Activated CD8-positive, alpha-beta memory T cell treated with anti-CD3 and anti-CD28 coated beads for 4 hours (primary cell): Measurements from ENCODE around the gene CHADL.
A peak's percentile ranks its signal among the peaks of the same experiment; 100 is the strongest.
"Not testable (repeated sequence)": the region's sequence is repeated elsewhere in the genome, so short reads cannot be mapped to it uniquely, and the experiment has no call there.

Source experiments
- DNase-seq, 2 donors: peaks; one replicate each; pipeline ENCODE4 v3.0.0-alpha.2; 2020; ENCODE audit warnings: low read depth in 2 of 2

The CHADL gene

GRCh38 chr22:41240377-41241132, at the start of gene CHADL:
TSS of gene CHADL (minus strand) at chr22:41240931. CDS start at chr22:41240881, 50 bp downstream.
- DNase-seq = no peak

GRCh38 chr22:41289671-41290070, 48.9 kb upstream of the CHADL start:
- DNase-seq = no peak

GRCh38 chr22:41288245-41288946, 47.7 kb upstream of the CHADL start:
- DNase-seq = no peak

- DNase-seq = peak in 1 of 2 donors; percentile 13
Observed at GRCh38 chr22:41286639-41287091, 45.9 kb upstream of the CHADL start.

GRCh38 chr22:41285820-41286638, 45.3 kb upstream of the CHADL start, which contains the start of gene RANGAP1:
TSS of gene RANGAP1 (minus strand) at chr22:41286187. CDS start at chr22:41281044, 5,143 bp downstream.
- DNase-seq = peak; percentile 95 to 96

GRCh38 chr22:41285441-41285819, 44.7 kb upstream of the CHADL start:
- peak; percentile 64 to 79 for DNase-seq

GRCh38 chr22:41284465-41284864, 43.7 kb upstream of the CHADL start:
- no peak for DNase-seq

GRCh38 chr22:41280854-41281253, 40.1 kb upstream of the CHADL start:
- DNase-seq = no peak

- DNase-seq = no peak
Observed at GRCh38 chr22:41280065-41280464, 39.3 kb upstream of the CHADL start.

GRCh38 chr22:41274856-41275255, 34.1 kb upstream of the CHADL start:
- DNase-seq = no peak

- DNase-seq = no peak
Observed at GRCh38 chr22:41273128-41273527, 32.4 kb upstream of the CHADL start.

- DNase-seq = no peak
Observed at GRCh38 chr22:41271787-41272186, 31.1 kb upstream of the CHADL start.

GRCh38 chr22:41267958-41268357, 27.2 kb upstream of the CHADL start:
- DNase-seq = no peak

- no peak for DNase-seq
Observed at GRCh38 chr22:41264408-41264941, 23.7 kb upstream of the CHADL start.

GRCh38 chr22:41263704-41264103, 23.0 kb upstream of the CHADL start:
- DNase-seq = no peak

- DNase-seq = no peak
Observed at GRCh38 chr22:41262250-41262765, 21.6 kb upstream of the CHADL start.

- no peak for DNase-seq
Observed at GRCh38 chr22:41261541-41262249, 21.0 kb upstream of the CHADL start.

- no peak for DNase-seq
Observed at GRCh38 chr22:41260871-41261270, 20.1 kb upstream of the CHADL start.

- DNase-seq = not testable (repeated sequence)
Observed at GRCh38 chr22:41259756-41260155, 19.0 kb upstream of the CHADL start.

GRCh38 chr22:41257696-41258095, 17.0 kb upstream of the CHADL start:
- DNase-seq = no peak
